Renal cortical epithelial cell (primary cell): Measurements from ENCODE around the gene MUS81. TPM values are rescaled to one million over a fixed set of nuclear protein-coding genes. Genes with fewer than 3 reads are reported as not detected.

Source experiments
- DNase-seq: peaks from one replicate; pipeline ENCODE4 v3.0.0-alpha.2; 2011; ENCODE audit warnings: low read depth
- total RNA-seq: library from RNA; depleted of rRNA; stranded (reverse); fragments of >200 nt; gene quantifications from 2 replicates; pipeline ENCODE4 v1.2.3, GENCODE V29; 2014

MUS81 gene
- total RNA-seq, 1 donor from 2014 or later, result 37.0 TPM

DNA sequence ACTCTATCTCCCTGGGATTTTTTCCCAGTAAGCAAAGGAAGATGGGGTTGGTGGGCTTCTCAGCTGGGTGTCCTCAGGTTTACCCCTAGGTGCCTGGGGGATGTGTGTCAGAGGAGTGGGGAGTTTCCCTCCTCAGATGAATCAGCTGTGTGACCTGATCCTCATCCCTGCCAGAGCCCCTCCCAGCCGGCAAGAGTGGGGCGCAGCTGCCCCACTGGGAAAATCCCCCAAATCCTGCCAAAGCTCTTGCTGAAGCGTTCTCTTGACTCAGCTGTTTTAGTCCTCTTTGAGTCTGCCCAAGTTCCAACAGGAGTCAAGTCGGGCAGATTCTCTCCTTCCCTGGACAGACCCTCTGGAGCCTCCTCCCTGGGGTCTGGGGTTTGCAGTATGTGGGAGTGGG lies 52.6 kb downstream of the MUS81 start:
- peak; percentile 59 for DNase-seq

DNA sequence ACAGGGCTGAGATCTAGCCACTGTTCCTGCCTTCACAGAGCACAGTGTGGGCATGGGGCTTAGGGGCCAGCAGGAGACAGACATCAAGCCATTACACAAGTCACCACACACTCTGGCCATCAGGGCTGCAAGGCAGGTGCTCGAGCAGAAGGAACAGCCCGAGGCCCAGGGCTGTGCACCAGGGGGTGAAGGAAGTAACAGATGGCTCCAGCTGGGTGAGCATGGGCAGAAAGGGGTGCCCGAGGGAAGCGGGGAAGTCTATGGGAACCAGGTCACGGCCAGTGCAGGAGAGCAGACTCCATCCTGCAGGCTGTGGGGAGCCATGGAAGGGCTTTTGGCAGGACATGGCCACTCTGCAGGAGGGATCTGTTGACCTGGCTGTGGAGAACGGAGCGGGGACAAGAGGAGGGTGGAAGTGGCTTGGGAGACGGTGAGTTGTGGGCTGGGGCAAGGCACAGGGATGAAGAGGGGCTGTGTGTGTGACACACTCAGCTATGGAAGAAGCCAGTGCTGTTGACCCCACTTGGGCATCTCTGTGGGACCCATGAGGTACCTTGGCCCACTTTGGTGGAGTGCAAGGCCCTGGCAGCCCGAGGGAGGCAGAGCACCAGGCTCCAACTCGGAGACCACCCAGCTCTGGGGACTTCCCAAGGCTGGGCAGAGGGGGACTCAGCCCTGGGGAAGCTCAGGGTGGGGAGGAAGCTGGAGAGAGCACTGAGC lies 55.0 kb downstream of the MUS81 start:
- DNase-seq, result no peak

DNA sequence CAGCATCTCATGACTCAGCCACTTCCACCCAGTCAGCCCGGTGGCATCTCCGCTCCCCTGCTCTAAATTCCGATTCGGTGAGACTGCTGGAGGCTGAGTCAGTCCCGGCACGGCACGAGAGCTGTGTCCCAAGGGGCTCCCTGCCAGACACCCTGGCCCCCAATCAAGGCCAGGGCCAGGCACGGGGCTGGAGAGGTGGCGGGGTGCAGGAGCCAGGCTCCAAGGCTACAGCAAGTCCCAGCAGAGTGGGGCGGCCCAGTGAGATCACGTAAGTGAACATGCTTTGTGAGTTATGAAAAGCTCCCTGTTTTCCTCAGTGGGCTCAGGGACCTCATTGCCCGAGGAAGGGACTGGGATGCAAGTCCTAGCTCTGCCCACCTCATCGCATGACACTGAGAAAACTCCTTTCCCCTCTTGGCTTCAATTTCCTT lies 55.6 kb downstream of the MUS81 start:
- peak; percentile 92 for DNase-seq

Other genes with a start within 250 kb of the MUS81 start
- gene MAP3K11, start 246.2 kb upstream of the MUS81 start, total RNA-seq, result 27.1 and 43.3 TPM in 2 replicates
- 16.7 and 50.2 TPM in 2 replicates for gene PCNX3, start 244.7 kb upstream of the MUS81 start, total RNA-seq
- gene SIPA1, start 222.3 kb upstream of the MUS81 start, total RNA-seq, result 16.8 and 29.1 TPM in 2 replicates
- 15.3 and 23.2 TPM in 2 replicates for gene RELA, start 197.5 kb upstream of the MUS81 start, total RNA-seq
- gene KAT5, start 148.2 kb upstream of the MUS81 start, total RNA-seq, result 29.5 and 33.7 TPM in 2 replicates
- 17.2 and 21.5 TPM in 2 replicates for gene RNASEH2C, start 139.6 kb upstream of the MUS81 start, total RNA-seq
- gene AP5B1, start 79.5 kb upstream of the MUS81 start, total RNA-seq, result 10.6 and 17.2 TPM in 2 replicates
- 0.20 and 5.2 TPM in 2 replicates for gene OVOL1, start 73.4 kb upstream of the MUS81 start, total RNA-seq
- 0.40 TPM in 1 of 2 replicates, not detected in the other for gene SNX32, start 26.5 kb upstream of the MUS81 start, total RNA-seq
- gene CFL1, start 2.3 kb upstream of the MUS81 start, total RNA-seq, result 1,035 and 1,160 TPM in 2 replicates
- 18.9 and 35.0 TPM in 2 replicates for gene EFEMP2, start 12.4 kb downstream of the MUS81 start, total RNA-seq
- gene CTSW, start 19.4 kb downstream of the MUS81 start, total RNA-seq, result 0.35 TPM in 1 of 2 replicates, not detected in the other
- gene FIBP, start 28.0 kb downstream of the MUS81 start, total RNA-seq, result 96.8 and 192 TPM in 2 replicates
- gene CCDC85B, start 30.2 kb downstream of the MUS81 start, total RNA-seq, result 10.0 and 13.5 TPM in 2 replicates
- 4.2 and 9.7 TPM in 2 replicates for gene FOSL1, start 40.0 kb downstream of the MUS81 start, total RNA-seq
- 6.9 and 15.7 TPM in 2 replicates for gene C11orf68, start 58.6 kb downstream of the MUS81 start, total RNA-seq
- 54.2 and 117 TPM in 2 replicates for gene DRAP1, start 59.0 kb downstream of the MUS81 start, total RNA-seq
- not detected in 2 replicates for gene TSGA10IP, start 85.0 kb downstream of the MUS81 start, total RNA-seq
- 10.8 and 43.3 TPM in 2 replicates for gene SART1, start 101.3 kb downstream of the MUS81 start, total RNA-seq
- 38.0 and 39.0 TPM in 2 replicates for gene EIF1AD, start 141.7 kb downstream of the MUS81 start, total RNA-seq
- 10.6 and 14.3 TPM in 2 replicates for gene BANF1, start 142.1 kb downstream of the MUS81 start, total RNA-seq
- 2.3 and 140 TPM in 2 replicates for gene CST6, start 151.6 kb downstream of the MUS81 start, total RNA-seq
- gene CATSPER1, start 166.0 kb downstream of the MUS81 start, total RNA-seq, result 0.65 TPM in 1 of 2 replicates, not detected in the other
- gene GAL3ST3, start 188.7 kb downstream of the MUS81 start, total RNA-seq, result 0.87 and 1.8 TPM in 2 replicates
- 122 and 141 TPM in 2 replicates for gene SF3B2, start 191.9 kb downstream of the MUS81 start, total RNA-seq
- 19.4 and 61.2 TPM in 2 replicates for gene PACS1, start 209.8 kb downstream of the MUS81 start, total RNA-seq